GM12892 (cell line): ENCODE measurements around the gene PLCH1.

Source experiments
- POLR2A ChIP-seq: IDR thresholded peaks from 2 replicates; pipeline ENCODE4 v1.6.1; 2011; ENCODE audit warnings: low read depth, low read length, control low read depth
- POLR2AphosphoS5 ChIP-seq: IDR thresholded peaks from 2 replicates; pipeline ENCODE4 v1.6.1; 2011; ENCODE audit warnings: low read depth, low read length, control low read depth
- TAF1 ChIP-seq: IDR thresholded peaks from 2 replicates; pipeline ENCODE4 v1.6.1; 2011; ENCODE audit warnings: low read depth, mild to moderate bottlenecking, control low read depth, low read length, borderline replicate concordance

GRCh38 chr3:155512867-155513261 is 232.0 kb downstream of the PLCH1 start:
- TF ChIP-seq POLR2AphosphoS5 (no peak), POLR2A (no peak), TAF1 (no peak)
